PFSK-1 (cell line): Measurements from ENCODE around the gene SYNGAP1.

Experiments used
- POLR2AphosphoS5 ChIP-seq: IDR thresholded peaks from 2 replicates; pipeline ENCODE4 v1.6.1; 2012; ENCODE audit warnings: low read depth, mild to moderate bottlenecking, control low read depth, low read length, moderate library complexity
- REST ChIP-seq, 2 experiments: IDR thresholded peaks; 2 replicates each; pipeline versions ENCODE4 v1.6.1 to v1.8.0; 2011 to 2012; ENCODE audit warnings: low read depth in 2 of 2, low read length in 2 of 2, control low read depth in 1 of 2, inconsistent platforms in 1 of 2, mild to moderate bottlenecking in 1 of 2, moderate library complexity in 1 of 2; ENCODE audit not compliant: insufficient read depth in 1 of 2
- SIN3A ChIP-seq: IDR thresholded peaks from 2 replicates; pipeline ENCODE4 v1.6.1; 2012; ENCODE audit warnings: mild to moderate bottlenecking, low read length, moderate library complexity, borderline replicate concordance; ENCODE audit not compliant: insufficient read depth
- TAF1 ChIP-seq: IDR thresholded peaks from 2 replicates; pipeline ENCODE4 v1.6.1; 2012; ENCODE audit warnings: low read length, control low read depth, borderline replicate concordance; ENCODE audit not compliant: insufficient read depth

- TF ChIP-seq POLR2AphosphoS5 (no peak), REST (IDR thresholded peaks at IDR 0.05; ENCODE audit: insufficient read depth in 1 of 2, low read depth in 2 of 2, low read length in 2 of 2) (no peak), TAF1 (no peak), SIN3A (no peak)
These were observed 19.2 kb downstream of the SYNGAP1 start for GRCh38 chr6:33438978-33439594.
